ACC112 (cell line): ENCODE measurements around the gene PRKG1.

Source experiments
- H2AFZ ChIP-seq: fragments of 200-600 bp; sonication (generic); one replicate; pipeline ENCODE4 v1.6.0; 2017; ENCODE audit warnings: antibody characterized with exemption, low read length; ENCODE audit not compliant: unreplicated experiment
- H3K27ac ChIP-seq: fragments of 200-600 bp; sonication (generic); 2 replicates; pipeline ENCODE4 v1.5.1; 2014; ENCODE audit warnings: low read depth, mild to moderate bottlenecking, antibody characterized with exemption, low read length, moderate library complexity
- H3K27me3 ChIP-seq: fragments of 200-600 bp; sonication (generic); 2 replicates; pipeline ENCODE4 v1.6.1; 2014; ENCODE audit warnings: mild to moderate bottlenecking, antibody characterized with exemption, low read length, moderate library complexity, mixed read lengths; ENCODE audit not compliant: insufficient read depth
- H3K36me3 ChIP-seq: fragments of 200-600 bp; sonication (generic); 2 replicates; pipeline ENCODE4 v1.6.1; 2016; ENCODE audit warnings: mild to moderate bottlenecking, antibody characterized with exemption, low read length, moderate library complexity, mixed read lengths; ENCODE audit not compliant: insufficient read depth
- H3K4me1 ChIP-seq: fragments of 200-600 bp; sonication (generic); one replicate; pipeline ENCODE4 v1.6.1; 2016; ENCODE audit warnings: low read length, mixed read lengths; ENCODE audit not compliant: insufficient read depth, unreplicated experiment, control insufficient read depth
- H3K4me3 ChIP-seq: fragments of 200-600 bp; sonication (generic); 2 replicates; pipeline ENCODE4 v1.5.1; 2014; ENCODE audit warnings: mild to moderate bottlenecking, low read depth, low read length
- H3K79me2 ChIP-seq: fragments of 200-600 bp; sonication (generic); one replicate; pipeline ENCODE4 v1.6.0; 2016; ENCODE audit warnings: low read length; ENCODE audit not compliant: control insufficient read depth, unreplicated experiment, insufficient read depth

The PRKG1 gene

GRCh38 chr10:52314822-52315552, 1240.7 kb downstream of the PRKG1 start:
- peaks cover 12% of the 10 kb centered on the region for H3K36me3 ChIP-seq
- H3K27me3 ChIP-seq, result no peaks in the 10 kb centered on the region
- H3K4me1 ChIP-seq, result peaks cover 38% of the 10 kb centered on the region
- H2AFZ ChIP-seq, result peak overlapping the region; percentile 29
- peak overlapping the region; percentile 97 for H3K27ac ChIP-seq
- H3K4me3 ChIP-seq, result peak overlapping the region; percentile 93
- H3K79me2 ChIP-seq, result peaks cover 31% of the 10 kb centered on the region

DNA sequence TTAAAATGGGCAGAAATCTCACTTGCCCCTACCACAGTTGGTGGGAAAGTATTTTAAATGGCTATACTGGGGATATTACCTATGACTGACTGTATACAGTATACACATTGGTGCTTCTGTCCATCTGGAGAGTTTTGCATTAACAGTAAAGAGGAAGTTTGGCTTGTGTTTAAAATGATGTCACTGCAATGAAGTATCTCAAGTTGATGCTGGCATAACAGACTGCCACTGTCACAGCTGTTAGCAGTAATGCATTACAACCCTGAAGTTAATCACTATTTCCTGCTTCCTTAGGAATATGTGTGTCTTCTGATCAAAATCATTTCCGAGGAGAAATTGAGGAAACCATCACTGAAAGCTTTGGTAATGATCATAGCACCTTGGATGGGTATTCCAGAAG, 1241.7 kb downstream of the PRKG1 start:
- H3K27me3 ChIP-seq, result no peaks in the 10 kb centered on the region
- H2AFZ ChIP-seq, result peak overlapping the region; percentile 24
- peaks cover 31% of the 10 kb centered on the region for H3K79me2 ChIP-seq
- peaks cover 44% of the 10 kb centered on the region for H3K4me1 ChIP-seq
- peaks cover 12% of the 10 kb centered on the region for H3K36me3 ChIP-seq
- peak overlapping the region; percentile 97 for H3K27ac ChIP-seq
- peak overlapping the region; percentile 93 for H3K4me3 ChIP-seq

DNA sequence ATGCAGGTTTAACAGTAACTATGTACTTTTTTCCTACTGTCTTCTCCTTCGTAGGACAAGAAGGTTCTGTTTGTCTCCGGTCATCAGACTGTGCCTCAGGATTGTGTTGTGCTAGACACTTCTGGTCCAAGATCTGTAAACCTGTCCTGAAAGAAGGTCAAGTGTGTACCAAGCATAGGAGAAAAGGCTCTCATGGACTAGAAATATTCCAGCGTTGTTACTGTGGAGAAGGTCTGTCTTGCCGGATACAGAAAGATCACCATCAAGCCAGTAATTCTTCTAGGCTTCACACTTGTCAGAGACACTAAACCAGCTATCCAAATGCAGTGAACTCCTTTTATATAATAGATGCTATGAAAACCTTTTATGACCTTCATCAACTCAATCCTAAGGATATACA, 1242.2 kb downstream of the PRKG1 start:
- peak overlapping the region; percentile 24 for H2AFZ ChIP-seq
- no peaks in the 10 kb centered on the region for H3K27me3 ChIP-seq
- H3K4me1 ChIP-seq, result peaks cover 44% of the 10 kb centered on the region
- H3K27ac ChIP-seq, result peak overlapping the region; percentile 97
- H3K79me2 ChIP-seq, result peaks cover 31% of the 10 kb centered on the region
- peak overlapping the region; percentile 93 for H3K4me3 ChIP-seq
- peaks cover 12% of the 10 kb centered on the region for H3K36me3 ChIP-seq

- H3K27ac ChIP-seq, result peak overlapping the region; percentile 97
- H2AFZ ChIP-seq, result peak overlapping the region; percentile 46
- peaks cover 33% of the 10 kb centered on the region for H3K4me1 ChIP-seq
- H3K79me2 ChIP-seq, result peaks cover 31% of the 10 kb centered on the region
- peaks cover 12% of the 10 kb centered on the region for H3K36me3 ChIP-seq
- H3K27me3 ChIP-seq, result no peaks in the 10 kb centered on the region
- peak overlapping the region; percentile 93 for H3K4me3 ChIP-seq
Observed at GRCh38 chr10:52318136-52318701, 1243.9 kb downstream of the PRKG1 start.

DNA sequence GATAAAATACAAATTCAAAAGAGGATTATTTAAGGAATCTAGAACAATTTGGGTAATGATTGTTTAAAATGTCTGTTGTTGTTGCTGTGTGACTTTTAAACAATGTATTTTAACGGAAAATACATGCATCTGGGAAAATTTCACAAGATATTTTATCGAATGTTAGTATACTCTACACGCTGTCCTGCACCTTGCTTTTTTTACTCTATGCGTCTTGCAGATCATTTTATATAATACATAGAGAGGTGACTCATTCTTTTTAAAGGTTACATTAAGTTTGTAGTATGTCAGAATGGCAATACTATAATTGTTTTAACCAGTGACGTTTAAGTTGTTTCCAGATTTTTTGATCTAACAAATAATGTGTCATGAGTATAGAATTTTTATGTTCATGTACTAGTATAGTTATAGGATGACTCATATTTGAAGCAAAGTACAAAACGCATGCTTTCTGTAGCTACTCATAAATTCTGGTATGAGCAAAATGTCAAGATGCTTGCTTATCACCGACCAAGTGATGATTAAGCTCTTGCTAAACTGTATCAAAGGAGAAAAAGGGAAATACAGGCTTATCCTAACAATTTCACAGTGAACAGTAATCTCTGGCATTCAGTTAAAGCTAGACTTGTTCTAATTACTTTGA, 1244.7 kb downstream of the PRKG1 start:
- Histone ChIP-seq H2AFZ (no peak overlapping the region), H3K27ac (peak overlapping the region; percentile 97)

DNA sequence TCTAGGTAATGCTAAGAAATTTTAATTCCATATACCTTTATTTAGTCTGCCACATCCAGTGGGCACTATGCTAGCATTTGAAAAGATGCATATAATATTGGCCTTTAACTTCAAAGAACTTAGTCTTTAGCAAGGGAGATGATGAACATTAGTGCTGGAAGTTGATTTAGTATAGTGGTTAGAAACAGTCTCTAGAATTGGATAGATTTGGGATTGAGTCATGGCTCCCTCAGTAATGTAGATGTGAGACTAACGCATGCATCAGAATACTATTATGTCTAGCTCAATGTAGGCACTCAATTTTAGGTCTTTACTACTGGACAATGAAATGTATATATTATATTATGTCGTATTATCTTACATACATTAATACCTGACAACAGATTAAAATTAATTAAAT, 1245.6 kb downstream of the PRKG1 start:
- H3K27me3 ChIP-seq, result no peaks in the 10 kb centered on the region
- H3K4me1 ChIP-seq, result peaks cover 32% of the 10 kb centered on the region
- H3K27ac ChIP-seq, result peak overlapping the region; percentile 97
- H3K4me3 ChIP-seq, result no peak overlapping the region
- peaks cover 20% of the 10 kb centered on the region for H3K79me2 ChIP-seq
- no peak overlapping the region for H2AFZ ChIP-seq
- H3K36me3 ChIP-seq, result peaks cover 12% of the 10 kb centered on the region

More for the DNA sequence above, 1244.7 kb downstream of the PRKG1 start:
- Histone ChIP-seq H3K4me1 (peaks cover 32% of the 10 kb centered on the region), H3K79me2 (peaks cover 28% of the 10 kb centered on the region), H3K36me3 (peaks cover 12% of the 10 kb centered on the region), H3K27me3 (no peaks in the 10 kb centered on the region), H3K4me3 (peak overlapping the region; percentile 93)

- Histone ChIP-seq H3K4me1 (peaks cover 28% of the 10 kb centered on the region), H3K79me2 (no peaks in the 10 kb centered on the region), H3K27ac (no peak overlapping the region), H2AFZ (no peak overlapping the region), H3K4me3 (no peak overlapping the region), H3K27me3 (no peaks in the 10 kb centered on the region), H3K36me3 (no peaks in the 10 kb centered on the region; the same call in 1 of the 2 replicates)
Observed at GRCh38 chr10:52322323-52322722, 1248.0 kb downstream of the PRKG1 start.

- H3K36me3 ChIP-seq, result no peaks in the 10 kb centered on the region
- H2AFZ ChIP-seq, result no peak overlapping the region
Observed at GRCh38 chr10:52322936-52323335, 1248.6 kb downstream of the PRKG1 start.

GRCh38 chr10:52326382-52326781, 1252.1 kb downstream of the PRKG1 start:
- Histone ChIP-seq H3K27ac (no peak overlapping the region), H2AFZ (no peak overlapping the region), H3K4me3 (no peak overlapping the region), H3K79me2 (no peaks in the 10 kb centered on the region), H3K4me1 (peaks cover 9% of the 10 kb centered on the region), H3K27me3 (no peaks in the 10 kb centered on the region), H3K36me3 (no peaks in the 10 kb centered on the region)

More at GRCh38 chr10:52322936-52323335, 1248.6 kb downstream of the PRKG1 start:
- Histone ChIP-seq H3K4me3 (no peak overlapping the region), H3K27ac (no peak overlapping the region), H3K4me1 (peaks cover 26% of the 10 kb centered on the region), H3K27me3 (no peaks in the 10 kb centered on the region), H3K79me2 (no peaks in the 10 kb centered on the region)

- H3K27ac ChIP-seq, result no peak overlapping the region
- no peaks in the 10 kb centered on the region for H3K79me2 ChIP-seq
- no peaks in the 10 kb centered on the region for H3K36me3 ChIP-seq
- H2AFZ ChIP-seq, result peak overlapping the region; percentile 22
- no peaks in the 10 kb centered on the region for H3K27me3 ChIP-seq
- no peak overlapping the region for H3K4me3 ChIP-seq
- H3K4me1 ChIP-seq, result peaks cover 30% of the 10 kb centered on the region
Observed at GRCh38 chr10:52331638-52332364, 1257.5 kb downstream of the PRKG1 start.
